ENCODE measurements around the gene CCDC73.

DNA sequence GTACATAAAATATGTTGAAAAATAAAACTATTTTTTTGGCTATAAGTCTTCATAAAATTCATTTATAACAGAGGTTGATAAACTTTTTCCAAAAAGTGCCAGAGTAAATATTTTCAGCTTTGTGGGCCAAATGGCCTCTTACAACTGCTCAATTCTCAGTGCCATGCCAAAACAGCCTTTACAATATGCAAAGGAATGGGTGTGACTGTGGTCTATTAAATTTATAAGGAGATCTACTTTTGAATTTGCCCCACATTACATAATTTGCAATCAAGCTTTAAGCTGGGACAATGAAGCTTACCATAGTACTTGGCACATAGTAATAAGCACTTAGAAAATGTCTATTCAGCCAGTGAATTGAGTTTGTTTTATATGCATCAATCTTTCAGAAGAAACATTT, 188.2 kb downstream of the CCDC73 start:
- TF ChIP-seq POLR2A (IDR thresholded peaks at IDR 0.05) (no peak), EP300 (IDR thresholded peaks at IDR 0.05) (no peak)
- TF ChIP-seq, protein P1, sequence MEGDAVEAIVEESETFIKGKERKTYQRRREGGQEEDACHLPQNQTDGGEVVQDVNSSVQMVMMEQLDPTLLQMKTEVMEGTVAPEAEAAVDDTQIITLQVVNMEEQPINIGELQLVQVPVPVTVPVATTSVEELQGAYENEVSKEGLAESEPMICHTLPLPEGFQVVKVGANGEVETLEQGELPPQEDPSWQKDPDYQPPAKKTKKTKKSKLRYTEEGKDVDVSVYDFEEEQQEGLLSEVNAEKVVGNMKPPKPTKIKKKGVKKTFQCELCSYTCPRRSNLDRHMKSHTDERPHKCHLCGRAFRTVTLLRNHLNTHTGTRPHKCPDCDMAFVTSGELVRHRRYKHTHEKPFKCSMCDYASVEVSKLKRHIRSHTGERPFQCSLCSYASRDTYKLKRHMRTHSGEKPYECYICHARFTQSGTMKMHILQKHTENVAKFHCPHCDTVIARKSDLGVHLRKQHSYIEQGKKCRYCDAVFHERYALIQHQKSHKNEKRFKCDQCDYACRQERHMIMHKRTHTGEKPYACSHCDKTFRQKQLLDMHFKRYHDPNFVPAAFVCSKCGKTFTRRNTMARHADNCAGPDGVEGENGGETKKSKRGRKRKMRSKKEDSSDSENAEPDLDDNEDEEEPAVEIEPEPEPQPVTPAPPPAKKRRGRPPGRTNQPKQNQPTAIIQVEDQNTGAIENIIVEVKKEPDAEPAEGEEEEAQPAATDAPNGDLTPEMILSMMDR (IDR thresholded peaks at IDR 0.05), result no peak

Measured in tibial nerve (tissue), 4 donors.